ENCODE results near the gene CDK12.

DNA sequence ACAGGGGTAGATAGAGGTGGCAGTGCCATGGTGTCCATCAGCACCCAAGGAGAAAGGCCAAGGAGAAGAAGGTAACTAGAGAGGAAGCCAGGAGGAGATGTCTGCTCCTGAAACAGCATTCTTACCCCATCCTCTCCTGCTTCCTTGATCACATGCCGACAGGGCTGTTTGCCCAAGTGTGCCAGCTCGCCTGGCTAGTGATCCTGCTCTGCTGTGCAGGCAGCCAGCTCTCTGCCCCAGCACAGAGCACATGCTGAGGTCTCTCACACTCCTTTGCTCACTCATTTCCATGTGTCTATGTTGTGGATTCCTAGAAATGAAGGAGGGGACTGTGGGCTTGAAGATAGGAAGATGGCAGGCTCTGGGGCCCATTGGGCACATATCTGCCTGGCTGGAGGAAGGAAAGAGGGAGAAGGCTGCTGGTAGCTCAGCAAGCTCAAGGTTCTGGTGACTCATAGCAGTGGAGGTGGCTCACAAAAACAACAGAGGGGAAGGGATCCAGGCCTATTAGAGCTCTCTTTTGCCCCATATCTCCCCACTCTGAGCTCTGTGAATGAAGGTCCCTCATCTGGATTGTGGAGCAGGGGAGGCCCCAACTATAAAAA lies 92.2 kb downstream of the CDK12 start:
- TF ChIP-seq, protein P1, sequence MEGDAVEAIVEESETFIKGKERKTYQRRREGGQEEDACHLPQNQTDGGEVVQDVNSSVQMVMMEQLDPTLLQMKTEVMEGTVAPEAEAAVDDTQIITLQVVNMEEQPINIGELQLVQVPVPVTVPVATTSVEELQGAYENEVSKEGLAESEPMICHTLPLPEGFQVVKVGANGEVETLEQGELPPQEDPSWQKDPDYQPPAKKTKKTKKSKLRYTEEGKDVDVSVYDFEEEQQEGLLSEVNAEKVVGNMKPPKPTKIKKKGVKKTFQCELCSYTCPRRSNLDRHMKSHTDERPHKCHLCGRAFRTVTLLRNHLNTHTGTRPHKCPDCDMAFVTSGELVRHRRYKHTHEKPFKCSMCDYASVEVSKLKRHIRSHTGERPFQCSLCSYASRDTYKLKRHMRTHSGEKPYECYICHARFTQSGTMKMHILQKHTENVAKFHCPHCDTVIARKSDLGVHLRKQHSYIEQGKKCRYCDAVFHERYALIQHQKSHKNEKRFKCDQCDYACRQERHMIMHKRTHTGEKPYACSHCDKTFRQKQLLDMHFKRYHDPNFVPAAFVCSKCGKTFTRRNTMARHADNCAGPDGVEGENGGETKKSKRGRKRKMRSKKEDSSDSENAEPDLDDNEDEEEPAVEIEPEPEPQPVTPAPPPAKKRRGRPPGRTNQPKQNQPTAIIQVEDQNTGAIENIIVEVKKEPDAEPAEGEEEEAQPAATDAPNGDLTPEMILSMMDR (IDR thresholded peaks at IDR 0.05): no peak
- no peak for TF ChIP-seq POLR2A (IDR thresholded peaks at IDR 0.05)

All from body of pancreas (tissue), 4 donors.